A549 (cell line): ENCODE results near the gene TMEM45A. TPM values are rescaled to one million over a fixed set of nuclear protein-coding genes. Genes with fewer than 3 reads are reported as not detected.
"Not testable (repeated sequence)": the region's sequence is repeated elsewhere in the genome, so short reads cannot be mapped to it uniquely, and the experiment has no call there.

Source experiments
- ATAC-seq, 2 experiments: fragments of 200-7000 bp in 1 of 2; fragments of >200 bp in 1 of 2; cut with Nextera tagmentation in 1 of 2; cut with Tn5 transposase in 1 of 2; 3 replicates each; pipeline versions ENCODE4 v1.8.0 to v1.9.1; 2018 to 2020; ENCODE audit warnings: mild to moderate bottlenecking in 1 of 2, moderate library complexity in 1 of 2
- CTCF ChIA-PET: fragments of 300-600 bp; sonication (Branson Sonifier 250); formaldehyde crosslinking; extraction: SDS; loops from one replicate; lab custom pipeline; 2021; ENCODE audit warnings: antibody characterized with exemption, inconsistent platforms; lab: Yijun Ruan, JAX
- POLR2A ChIA-PET: fragments of 350-600 bp; formaldehyde crosslinking; extraction: SDS; loops from one replicate; lab custom pipeline; 2021; ENCODE audit warnings: antibody characterized with exemption, inconsistent platforms; lab: Yijun Ruan, JAX
- DNase-seq, 2 experiments: peaks; one replicate each; pipeline versions ENCODE4 v3.0.0 to v3.0.0-alpha.2; 2011 to 2016; ENCODE audit warnings: low read depth in 1 of 2, low spot score in 1 of 2
- FAIRE-seq: peaks from 2 replicates; lab custom pipeline; 2011; peaks lifted over from hg19 to GRCh38; lab: Jason Lieb, UNC
- H3K27ac ChIP-seq, 2 experiments: fragments of >200 bp; sonication (Bioruptor Twin); formaldehyde crosslinking; 3 replicates each; pipeline ENCODE4 v1.5.1; 2016 to 2017
- H3K4me1 ChIP-seq: fragments of >200 bp; sonication (Bioruptor Twin); formaldehyde crosslinking; 3 replicates; pipeline ENCODE4 v1.6.1; 2016
- H3K4me2 ChIP-seq: fragments of >200 bp; sonication (Bioruptor Twin); formaldehyde crosslinking; 3 replicates; pipeline ENCODE4 v1.6.1; 2016
- H3K4me3 ChIP-seq: fragments of >200 bp; sonication (Bioruptor Twin); formaldehyde crosslinking; 3 replicates; pipeline ENCODE4 v1.5.1; 2016
- H3K9me3 ChIP-seq: fragments of >200 bp; sonication (Bioruptor Twin); formaldehyde crosslinking; 3 replicates; pipeline ENCODE4 v1.6.1; 2016
- CHD2 ChIP-seq: fragments of 150-350 bp; IDR thresholded peaks from 2 replicates; pipeline ENCODE4 v1.6.1; 2014; ENCODE audit warnings: low read length; ENCODE audit not compliant: partially characterized antibody
- E2F6 ChIP-seq: IDR thresholded peaks from 2 replicates; pipeline ENCODE4 v1.6.1; 2012; ENCODE audit warnings: low read depth, borderline replicate concordance
- EHMT2 ChIP-seq: fragments of 200-600 bp; sonication (generic); IDR thresholded peaks from 2 replicates; pipeline ENCODE4 v1.6.1; 2016; ENCODE audit warnings: antibody characterized with exemption, low read depth, mild to moderate bottlenecking, moderate library complexity
- ESRRA ChIP-seq: fragments of 150-350 bp; IDR thresholded peaks from 2 replicates; pipeline ENCODE4 v1.6.1; 2014; ENCODE audit warnings: mild to moderate bottlenecking, low read length, borderline replicate concordance
- FOSB ChIP-seq: fragments of 250-450 bp; sonication (Bioruptor Pico); IDR thresholded peaks from 2 replicates; pipeline ENCODE4 v1.5.0; 2020; ENCODE audit warnings: mild to moderate bottlenecking, moderate library complexity
- HES2 ChIP-seq: fragments of >200 bp; sonication (Bioruptor Twin); formaldehyde crosslinking; IDR thresholded peaks from 2 replicates; pipeline ENCODE4 v1.6.1; 2016
- HEYL ChIP-seq: fragments of 250-450 bp; sonication (Bioruptor Pico); IDR thresholded peaks from 2 replicates; pipeline ENCODE4 v1.8.0; 2021; ENCODE audit warnings: mild to moderate bottlenecking, moderate library complexity
- HOXA7 ChIP-seq: fragments of 250-450 bp; sonication (Bioruptor Pico); IDR thresholded peaks from 2 replicates; pipeline ENCODE4 v1.5.0; 2020; ENCODE audit warnings: mild to moderate bottlenecking, moderate library complexity
- HOXB13 ChIP-seq: fragments of 250-450 bp; sonication (Bioruptor Pico); IDR thresholded peaks from 2 replicates; pipeline ENCODE4 v1.5.0; 2020; ENCODE audit warnings: low read depth, mild to moderate bottlenecking, moderate library complexity
- HOXB5 ChIP-seq: fragments of 250-450 bp; sonication (Bioruptor Pico); IDR thresholded peaks from 2 replicates; pipeline ENCODE4 v1.5.0; 2020; ENCODE audit warnings: mild to moderate bottlenecking, moderate library complexity
- PHF8 ChIP-seq: fragments of 200-600 bp; sonication (generic); IDR thresholded peaks from 2 replicates; pipeline ENCODE4 v1.6.1; 2016; ENCODE audit warnings: low read depth, mild to moderate bottlenecking, antibody characterized with exemption, moderate library complexity, borderline replicate concordance
- POLR2A ChIP-seq: IDR thresholded peaks from 2 replicates; pipeline ENCODE4 v1.6.1; 2012; ENCODE audit warnings: mild to moderate bottlenecking, low read length
- SMC3 ChIP-seq: fragments of >200 bp; sonication (Bioruptor Twin); formaldehyde crosslinking; IDR thresholded peaks from 3 replicates; pipeline ENCODE4 v1.6.1; 2018; ENCODE audit warnings: inconsistent platforms
- TP53 ChIP-seq: fragments of 250-450 bp; sonication (Bioruptor Pico); IDR thresholded peaks from 2 replicates; pipeline ENCODE4 v1.5.0; 2021; ENCODE audit warnings: mild to moderate bottlenecking, moderate library complexity
- USF2 ChIP-seq: fragments of 450-650 bp; IDR thresholded peaks from 2 replicates; pipeline ENCODE4 v1.6.1; 2014; ENCODE audit warnings: antibody characterized with exemption
- ZC3H11A ChIP-seq: fragments of 450-650 bp; IDR thresholded peaks from 2 replicates; pipeline ENCODE4 v1.6.1; 2014; ENCODE audit warnings: antibody characterized with exemption, mild to moderate bottlenecking
- ZFP36 ChIP-seq: fragments of 450-650 bp; IDR thresholded peaks from 2 replicates; pipeline ENCODE4 v1.6.1; 2014; ENCODE audit warnings: borderline replicate concordance; ENCODE audit not compliant: partially characterized antibody
- ZNF302 ChIP-seq: fragments of 250-450 bp; sonication (Bioruptor Pico); IDR thresholded peaks from 2 replicates; pipeline ENCODE4 v1.9.0; 2021; ENCODE audit warnings: inconsistent platforms, mild to moderate bottlenecking, moderate library complexity
- WGBS: methylation state at CpG from one replicate; pipeline ENCODE4 v1.1.6; 2017; ENCODE audit errors: missing lambda C conversion rate; 5-methylcytosine and 5-hydroxymethylcytosine counted together
- polyA plus RNA-seq, 4 experiments: library from polyadenylated mRNA; depleted of rRNA in 3 of 4; stranded (reverse); fragments of >200 nt; fragmentation: RNase III in 1 of 4; extraction: RNeasy Plus Mini Kit Qiagen cat#74134 plus additional on column Dnase treatment in 1 of 4; gene quantifications; 2 replicates in 3 of 4; 3 replicates in 1 of 4; pipeline ENCODE4 v1.2.3, GENCODE V29; 2011 to 2017

TMEM45A gene
- polyA plus RNA-seq, 2 of the 4 experiments (the other 2 are of a cell fraction) = 4.6 to 7.0 TPM

GRCh38 chr3:100468676-100469075 is 23.7 kb upstream of the TMEM45A start (continued):
- no peak for TF ChIP-seq E2F6
- TF ChIP-seq ZC3H11A = no peak
- TF ChIP-seq, all 56 proteins: peak for 0

GRCh38 chr3:100470951-100471350 is 21.5 kb upstream of the TMEM45A start:
- no peak for DNase-seq
- H3K27ac ChIP-seq = no peak overlapping the region
- no peak for ATAC-seq
- ChIA-PET CTCF (interaction anchor here (0.6 to 3.5 kb wide), 6 partner anchors 9 to 120 kb away, joined by 3 to 21 read pairs (median 3); no protein-coding TSS in a partner anchor), POLR2A (no interaction called here)
- H3K4me1 ChIP-seq = no peaks in the 10 kb centered on the region
- 94% methylated on average over 1 of the region's 1 CpG for WGBS
- H3K9me3 ChIP-seq = no peaks in the 10 kb centered on the region
- FAIRE-seq = no peak
- no peak overlapping the region for H3K4me3 ChIP-seq
- H3K4me2 ChIP-seq = no peak overlapping the region
- no peak for TF ChIP-seq ZNF302
- no peak for TF ChIP-seq TP53 (CRISPR knock-in tag)
- no peak for TF ChIP-seq FOSB (CRISPR knock-in tag)
- TF ChIP-seq EHMT2 = no peak
- TF ChIP-seq E2F6 = no peak
- TF ChIP-seq ESRRA = no peak
- TF ChIP-seq POLR2A = no peak
- no peak for TF ChIP-seq HEYL (CRISPR knock-in tag)
- TF ChIP-seq HOXB5 = no peak

GRCh38 chr3:100471444-100471843 is 21.0 kb upstream of the TMEM45A start:
- Histone ChIP-seq H3K4me1 (no peaks in the 10 kb centered on the region), H3K9me3 (no peaks in the 10 kb centered on the region), H3K4me2 (no peak overlapping the region)
- POLR2A ChIA-PET = no interaction called here
- CTCF ChIA-PET = interaction anchor here (0.6 to 2.0 kb wide), 5 partner anchors 9 to 99 kb away, joined by 3 to 12 read pairs (median 3); no protein-coding TSS in a partner anchor
- ATAC-seq (no peak), DNase-seq (no peak), FAIRE-seq (no peak)
- WGBS = 54% methylated on average over 2 of the region's 2 CpGs
- TF ChIP-seq ZFP36 (no peak), USF2 (no peak), PHF8 (no peak), CHD2 (no peak), HOXB5 (no peak), HES2 (no peak), HOXB13 (CRISPR knock-in tag) (no peak), HOXA7 (CRISPR knock-in tag) (no peak), SMC3 (no peak)
- TF ChIP-seq, all 56 proteins: peak for 0
- no peak overlapping the region for H3K4me3 ChIP-seq
- H3K27ac ChIP-seq = no peak overlapping the region

GRCh38 chr3:100477851-100478360 is 14.5 kb upstream of the TMEM45A start:
- H3K4me2 ChIP-seq, H3K27ac ChIP-seq, CTCF ChIA-PET, H3K4me1 ChIP-seq, H3K9me3 ChIP-seq, H3K4me3 ChIP-seq, DNase-seq, ATAC-seq, POLR2A ChIA-PET, FAIRE-seq: not testable (repeated sequence)
- WGBS = 82% methylated on average over 13 of the region's 32 CpGs

- FAIRE-seq, H3K27ac ChIP-seq, ATAC-seq, DNase-seq, CTCF ChIA-PET, H3K4me2 ChIP-seq, H3K9me3 ChIP-seq, H3K4me1 ChIP-seq, H3K4me3 ChIP-seq: not testable (repeated sequence)
- POLR2A ChIA-PET = interaction anchor here (0.6 kb wide), 1 partner anchor 115 kb away, joined by 4 read pairs; no protein-coding TSS in a partner anchor
- 77% methylated on average over 17 of the region's 25 CpGs for WGBS
These were observed 13.9 kb upstream of the TMEM45A start for GRCh38 chr3:100478521-100478920.
